ENCODE measurements around the gene TPCN2.
A peak's percentile ranks its signal among the peaks of the same experiment; 100 is the strongest.

TPCN2 gene

GRCh38 chr11:69150175-69150574, 101.4 kb downstream of the TPCN2 start:
- H3K36me3 ChIP-seq (ENCODE audit: insufficient read depth, low read length) = no peaks in the 10 kb centered on the region
- H3K27ac ChIP-seq (ENCODE audit: low read depth, low read length) = no peak overlapping the region
- WGBS = 84% methylated on average over 2 of the region's 3 CpGs
- peaks cover 19% of the 10 kb centered on the region for H3K4me1 ChIP-seq (ENCODE audit: insufficient read depth, low read length)
- H3K4me3 ChIP-seq (ENCODE audit: low read length) = no peak overlapping the region
- no peaks in the 10 kb centered on the region for H3K27me3 ChIP-seq (ENCODE audit: insufficient read depth, low read length)
- peaks cover 20% of the 10 kb centered on the region for H3K9me3 ChIP-seq (ENCODE audit: insufficient read depth, low read depth, low read length)
- H3K9ac ChIP-seq (ENCODE audit: low read depth, low read length) = no peak overlapping the region

DNA sequence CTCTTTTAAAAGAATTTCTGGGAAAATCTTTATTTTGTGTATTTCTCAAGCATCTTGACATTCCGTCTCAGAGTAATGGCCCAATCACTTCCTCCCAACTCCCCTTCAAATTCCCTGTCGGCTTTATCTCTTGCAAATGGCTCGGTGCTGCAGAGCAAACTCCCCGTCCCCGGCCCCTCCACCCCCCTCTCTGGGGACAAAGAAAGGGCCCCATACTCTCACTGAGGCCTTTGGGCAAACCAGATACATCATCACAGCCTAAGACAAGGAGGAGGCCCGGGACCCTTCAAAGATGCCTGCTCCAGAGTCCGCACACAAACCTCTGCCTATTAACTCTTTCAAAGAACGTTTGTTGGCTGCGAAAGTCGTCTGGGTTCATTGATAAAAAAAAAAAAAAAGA, 103.1 kb downstream of the TPCN2 start:
- Histone ChIP-seq H3K9me3 (ENCODE audit: insufficient read depth, low read depth, low read length) (peaks cover 6% of the 10 kb centered on the region; the same call in 1 of the 2 replicates), H3K27me3 (ENCODE audit: insufficient read depth, low read length) (no peaks in the 10 kb centered on the region), H3K36me3 (ENCODE audit: insufficient read depth, low read length) (no peaks in the 10 kb centered on the region), H3K4me3 (ENCODE audit: low read length) (no peak overlapping the region), H3K9ac (ENCODE audit: low read depth, low read length) (no peak overlapping the region), H3K4me1 (ENCODE audit: insufficient read depth, low read length) (peaks cover 19% of the 10 kb centered on the region), H3K27ac (ENCODE audit: low read depth, low read length) (no peak overlapping the region)
- 23% methylated on average over 10 of the region's 10 CpGs for WGBS

GRCh38 chr11:69152733-69153421, 104.1 kb downstream of the TPCN2 start:
- H3K9me3 ChIP-seq (ENCODE audit: insufficient read depth, low read depth, low read length) = no peaks in the 10 kb centered on the region
- H3K27me3 ChIP-seq (ENCODE audit: insufficient read depth, low read length) = no peaks in the 10 kb centered on the region
- no peak overlapping the region for H3K27ac ChIP-seq (ENCODE audit: low read depth, low read length)
- WGBS = 39% methylated on average over 23 of the region's 23 CpGs
- 0 out of 2 replicates have a peak overlapping the region, but pooled peaks have one; percentile 13 for H3K9ac ChIP-seq (ENCODE audit: low read depth, low read length)
- peaks cover 19% of the 10 kb centered on the region for H3K4me1 ChIP-seq (ENCODE audit: insufficient read depth, low read length)
- H3K36me3 ChIP-seq (ENCODE audit: insufficient read depth, low read length) = no peaks in the 10 kb centered on the region
- H3K4me3 ChIP-seq (ENCODE audit: low read length) = no peak overlapping the region

GRCh38 chr11:69153661-69154060, 104.9 kb downstream of the TPCN2 start:
- H3K9ac ChIP-seq (ENCODE audit: low read depth, low read length) = no peak overlapping the region
- no peaks in the 10 kb centered on the region for H3K9me3 ChIP-seq (ENCODE audit: insufficient read depth, low read depth, low read length)
- no peaks in the 10 kb centered on the region for H3K27me3 ChIP-seq (ENCODE audit: insufficient read depth, low read length)
- H3K4me3 ChIP-seq (ENCODE audit: low read length) = no peak overlapping the region
- H3K4me1 ChIP-seq (ENCODE audit: insufficient read depth, low read length) = peaks cover 19% of the 10 kb centered on the region
- 72% methylated on average over 6 of the region's 7 CpGs for WGBS
- H3K27ac ChIP-seq (ENCODE audit: low read depth, low read length) = no peak overlapping the region
- no peaks in the 10 kb centered on the region for H3K36me3 ChIP-seq (ENCODE audit: insufficient read depth, low read length)

GRCh38 chr11:69154211-69154913, 105.6 kb downstream of the TPCN2 start:
- Histone ChIP-seq H3K9ac (ENCODE audit: low read depth, low read length) (no peak overlapping the region), H3K27ac (ENCODE audit: low read depth, low read length) (no peak overlapping the region), H3K9me3 (ENCODE audit: insufficient read depth, low read depth, low read length) (no peaks in the 10 kb centered on the region), H3K27me3 (ENCODE audit: insufficient read depth, low read length) (no peaks in the 10 kb centered on the region), H3K4me3 (ENCODE audit: low read length) (no peak overlapping the region), H3K4me1 (ENCODE audit: insufficient read depth, low read length) (peaks cover 19% of the 10 kb centered on the region), H3K36me3 (ENCODE audit: insufficient read depth, low read length) (no peaks in the 10 kb centered on the region)
- 92% methylated on average over 21 of the region's 21 CpGs for WGBS

DNA sequence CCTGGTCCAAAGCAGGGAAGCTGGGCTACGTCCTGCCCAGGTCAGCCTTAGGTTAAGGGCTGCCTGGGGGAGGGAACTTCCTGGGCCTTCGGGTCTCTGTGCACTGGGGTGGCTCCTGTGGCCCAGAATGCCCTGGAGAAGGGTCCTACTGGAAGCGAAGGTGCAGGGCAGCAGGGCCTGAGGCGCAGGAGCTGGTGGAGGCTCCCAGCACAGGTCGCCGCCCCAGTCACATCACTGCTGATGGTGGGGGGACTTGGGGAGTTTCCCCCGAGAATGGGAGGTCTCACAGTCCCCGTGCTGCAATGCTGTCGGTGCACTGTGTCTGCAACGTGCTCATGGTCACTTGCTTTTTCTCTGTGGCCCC, 106.2 kb downstream of the TPCN2 start:
- Histone ChIP-seq H3K27me3 (ENCODE audit: insufficient read depth, low read length) (no peaks in the 10 kb centered on the region), H3K4me1 (ENCODE audit: insufficient read depth, low read length) (peaks cover 19% of the 10 kb centered on the region), H3K36me3 (ENCODE audit: insufficient read depth, low read length) (no peaks in the 10 kb centered on the region), H3K4me3 (ENCODE audit: low read length) (no peak overlapping the region), H3K9ac (ENCODE audit: low read depth, low read length) (no peak overlapping the region), H3K27ac (ENCODE audit: low read depth, low read length) (no peak overlapping the region), H3K9me3 (ENCODE audit: insufficient read depth, low read depth, low read length) (no peaks in the 10 kb centered on the region)
- WGBS = 89% methylated on average over 10 of the region's 10 CpGs

DNA sequence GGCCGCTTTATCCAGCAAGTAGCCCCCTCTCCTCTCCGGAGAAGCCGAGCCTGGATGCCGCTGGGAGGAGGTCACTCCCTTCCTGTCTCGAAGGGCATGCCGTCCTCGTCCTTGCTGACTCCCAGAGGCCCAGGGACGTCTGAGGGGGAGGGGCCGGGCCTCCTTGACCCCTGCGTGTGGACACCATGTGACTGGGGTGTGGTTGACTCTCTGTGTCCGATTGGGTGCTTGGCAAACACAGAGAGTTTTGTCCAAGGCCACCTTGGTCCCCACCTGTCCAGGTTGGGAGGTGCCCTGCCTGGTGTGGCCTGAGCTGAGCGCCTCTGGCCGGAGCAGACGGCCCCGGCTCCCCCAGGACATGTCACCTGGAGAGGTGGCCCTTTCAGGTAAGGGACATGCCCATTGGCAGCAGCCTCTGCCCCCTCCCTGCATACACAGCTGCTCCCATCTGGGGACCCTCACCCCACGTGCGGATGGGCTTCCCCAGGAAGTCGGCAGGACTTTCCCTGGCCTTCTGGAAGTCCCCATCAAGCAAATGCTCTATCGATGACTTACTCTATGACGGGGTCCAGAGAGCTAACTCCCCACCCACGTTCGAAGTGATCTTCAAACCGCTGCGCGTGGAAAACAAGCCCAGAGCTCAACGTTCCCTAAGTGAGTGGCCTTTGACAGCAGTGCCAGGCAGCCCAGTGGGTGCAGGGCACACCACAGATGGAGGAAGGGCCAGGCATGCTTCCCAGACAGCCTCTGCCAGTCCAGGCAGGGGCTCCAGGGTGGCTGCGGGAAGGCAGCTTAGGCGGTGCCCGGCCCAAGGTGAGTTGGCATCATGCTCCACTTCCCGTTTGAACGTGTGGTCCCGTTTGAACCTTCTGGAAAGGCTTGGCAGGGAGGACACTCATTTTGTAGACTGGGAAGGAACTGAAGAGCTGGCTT, 106.8 kb downstream of the TPCN2 start, which contains the start of gene SMIM38:
SMIM38 (plus strand) TSS at position 634 of the 933 bp plus-strand sequence. CDS start 1,912 bp downstream, outside the sequence.
- Histone ChIP-seq H3K27me3 (ENCODE audit: insufficient read depth, low read length) (no peaks in the 10 kb centered on the region), H3K4me1 (ENCODE audit: insufficient read depth, low read length) (peaks cover 19% of the 10 kb centered on the region), H3K9me3 (ENCODE audit: insufficient read depth, low read depth, low read length) (no peaks in the 10 kb centered on the region), H3K36me3 (ENCODE audit: insufficient read depth, low read length) (no peaks in the 10 kb centered on the region), H3K4me3 (ENCODE audit: low read length) (no peak within 1 kb of the TSS), H3K9ac (ENCODE audit: low read depth, low read length) (no peak within 1 kb of the TSS), H3K27ac (ENCODE audit: low read depth, low read length) (no peak within 1 kb of the TSS)
- 87% methylated on average over 32 of the region's 32 CpGs for WGBS

GRCh38 chr11:69156235-69156639, 107.5 kb downstream of the TPCN2 start:
- Histone ChIP-seq H3K27me3 (ENCODE audit: insufficient read depth, low read length) (no peaks in the 10 kb centered on the region), H3K4me1 (ENCODE audit: insufficient read depth, low read length) (peaks cover 19% of the 10 kb centered on the region), H3K9me3 (ENCODE audit: insufficient read depth, low read depth, low read length) (no peaks in the 10 kb centered on the region), H3K36me3 (ENCODE audit: insufficient read depth, low read length) (no peaks in the 10 kb centered on the region), H3K27ac (ENCODE audit: low read depth, low read length) (no peak overlapping the region), H3K4me3 (ENCODE audit: low read length) (no peak overlapping the region), H3K9ac (ENCODE audit: low read depth, low read length) (no peak overlapping the region)
- 90% methylated on average over 13 of the region's 13 CpGs for WGBS

- Histone ChIP-seq H3K27me3 (ENCODE audit: insufficient read depth, low read length) (no peaks in the 10 kb centered on the region), H3K27ac (ENCODE audit: low read depth, low read length) (no peak overlapping the region), H3K9me3 (ENCODE audit: insufficient read depth, low read depth, low read length) (no peaks in the 10 kb centered on the region), H3K4me1 (ENCODE audit: insufficient read depth, low read length) (peaks cover 15% of the 10 kb centered on the region), H3K4me3 (ENCODE audit: low read length) (no peak overlapping the region), H3K9ac (ENCODE audit: low read depth, low read length) (no peak overlapping the region), H3K36me3 (ENCODE audit: insufficient read depth, low read length) (no peaks in the 10 kb centered on the region)
- WGBS = 93% methylated on average over 15 of the region's 15 CpGs
These were observed 108.0 kb downstream of the TPCN2 start for GRCh38 chr11:69156673-69157155.

- no peaks in the 10 kb centered on the region for H3K9me3 ChIP-seq (ENCODE audit: insufficient read depth, low read depth, low read length)
- H3K27me3 ChIP-seq (ENCODE audit: insufficient read depth, low read length) = no peaks in the 10 kb centered on the region
- peaks cover 10% of the 10 kb centered on the region for H3K4me1 ChIP-seq (ENCODE audit: insufficient read depth, low read length)
- H3K4me3 ChIP-seq (ENCODE audit: low read length) = no peak overlapping the region
- no peaks in the 10 kb centered on the region for H3K36me3 ChIP-seq (ENCODE audit: insufficient read depth, low read length)
- H3K9ac ChIP-seq (ENCODE audit: low read depth, low read length) = no peak overlapping the region
- 55% methylated on average over 44 of the region's 44 CpGs for WGBS
- H3K27ac ChIP-seq (ENCODE audit: low read depth, low read length) = no peak overlapping the region
These were observed 108.6 kb downstream of the TPCN2 start for GRCh38 chr11:69157156-69157821.

All from HUES64 (cell line).